CD14-positive monocyte (primary cell): ENCODE measurements around the gene GNRHR. TPM values are rescaled to one million over a fixed set of nuclear protein-coding genes. Genes with fewer than 3 reads are reported as not detected.

ENCODE experiments used
- DNase-seq, 3 donors: peaks; one replicate each; pipeline ENCODE4 v3.0.0-alpha.2; 2011 to 2022
- H2AFZ ChIP-seq: 2 replicates; pipeline ENCODE4 v1.6.0; 2012; ENCODE audit warnings: mild to moderate bottlenecking, low read depth, low read length, inconsistent platforms; ENCODE audit not compliant: insufficient read depth, poor library complexity, severe bottlenecking
- H3K27ac ChIP-seq, 2 donors: 1 replicate in 1 of 2; 2 replicates in 1 of 2; pipeline ENCODE4 v1.5.1; 2012 to 2013; ENCODE audit warnings: low read length in 2 of 2, control low read depth in 1 of 2, inconsistent platforms in 1 of 2, low read depth in 1 of 2, mild to moderate bottlenecking in 1 of 2
- H3K27me3 ChIP-seq, 2 donors: one replicate each; pipeline versions ENCODE4 v1.6.0 to v1.6.1; 2011 to 2013; ENCODE audit warnings: low read length in 2 of 2; ENCODE audit not compliant: control insufficient read depth in 2 of 2, insufficient read depth in 2 of 2
- H3K36me3 ChIP-seq, 2 donors: replicated peaks in 1 of 2; 1 replicate in 1 of 2; 2 replicates in 1 of 2; pipeline versions ENCODE4 v1.5.1 to v1.6.1; 2012 to 2013; ENCODE audit warnings: low read length in 2 of 2, control low read depth in 1 of 2, inconsistent platforms in 1 of 2, mild to moderate bottlenecking in 1 of 2; ENCODE audit not compliant: insufficient read depth in 2 of 2, control insufficient read depth in 1 of 2
- H3K4me1 ChIP-seq, 2 donors: 1 replicate in 1 of 2; 2 replicates in 1 of 2; pipeline versions ENCODE4 v1.5.1 to v1.6.1; 2012 to 2013; ENCODE audit warnings: low read length in 2 of 2, control low read depth in 1 of 2, inconsistent platforms in 1 of 2, mild to moderate bottlenecking in 1 of 2, moderate library complexity in 1 of 2; ENCODE audit not compliant: insufficient read depth in 2 of 2, control insufficient read depth in 1 of 2
- H3K4me2 ChIP-seq: replicated peaks from 2 replicates; pipeline ENCODE3; 2012; ENCODE audit warnings: low read length, moderate library complexity, mild to moderate bottlenecking; ENCODE audit not compliant: poor library complexity, severe bottlenecking; ENCODE audit errors: extremely low read depth
- H3K4me3 ChIP-seq, 3 experiments: fragments of 200-600 bp in 1 of 3; sonication (generic) in 1 of 3; replicated peaks in 1 of 3; 1 replicate in 2 of 3; 2 replicates in 1 of 3; pipeline ENCODE4 v1.5.1; 2011 to 2013; ENCODE audit warnings: low read length in 3 of 3, mild to moderate bottlenecking in 3 of 3, control low read depth in 2 of 3, low read depth in 2 of 3, inconsistent platforms in 1 of 3, moderate library complexity in 1 of 3
- H3K79me2 ChIP-seq: 2 replicates; pipeline ENCODE4 v1.6.0; 2012; ENCODE audit warnings: mild to moderate bottlenecking, control low read depth, inconsistent platforms, low read length, moderate library complexity; ENCODE audit not compliant: insufficient read depth
- H3K9ac ChIP-seq: 2 replicates; pipeline ENCODE4 v1.6.0; 2017; ENCODE audit warnings: low read length, mild to moderate bottlenecking; ENCODE audit not compliant: insufficient read depth, poor library complexity, severe bottlenecking
- H3K9me3 ChIP-seq, 2 donors: replicated peaks in 1 of 2; 1 replicate in 1 of 2; 2 replicates in 1 of 2; pipeline versions ENCODE4 v1.5.1 to v1.6.1; 2012 to 2013; ENCODE audit warnings: low read length in 2 of 2, control low read depth in 1 of 2; ENCODE audit not compliant: control insufficient read depth in 1 of 2, insufficient read depth in 1 of 2
- H4K20me1 ChIP-seq: 2 replicates; pipeline ENCODE4 v1.6.0; 2012; ENCODE audit warnings: mild to moderate bottlenecking, low read length, control low read depth, moderate library complexity; ENCODE audit not compliant: insufficient read depth
- H3K27ac Mint-ChIP-seq, 7 donors: one replicate each; pipeline ENCODE4 v1.8.0; 2020; ENCODE audit warnings: mild to moderate bottlenecking in 7 of 7, mixed read lengths in 7 of 7, moderate library complexity in 6 of 7, inconsistent platforms in 2 of 7
- H3K27me3 Mint-ChIP-seq, 3 donors: one replicate each; pipeline ENCODE4 v1.8.0; 2021 to 2022; ENCODE audit warnings: low read depth in 3 of 3, mild to moderate bottlenecking in 3 of 3, mixed read lengths in 3 of 3, moderate library complexity in 3 of 3, inconsistent platforms in 1 of 3
- H3K36me3 Mint-ChIP-seq, 2 donors: one replicate each; pipeline ENCODE4 v1.8.0; 2020; ENCODE audit warnings: mixed read lengths in 2 of 2, inconsistent platforms in 1 of 2, mild to moderate bottlenecking in 1 of 2
- H3K4me1 Mint-ChIP-seq: one replicate; pipeline ENCODE4 v1.8.0; 2020; ENCODE audit warnings: mild to moderate bottlenecking, mixed read lengths
- H3K4me3 Mint-ChIP-seq, 2 donors: one replicate each; pipeline ENCODE4 v1.8.0; 2020; ENCODE audit warnings: mild to moderate bottlenecking in 2 of 2, mixed read lengths in 2 of 2, moderate library complexity in 1 of 2
- H3K9me3 Mint-ChIP-seq, 7 donors: one replicate each; pipeline ENCODE4 v1.8.0; 2020 to 2022; ENCODE audit warnings: mixed read lengths in 7 of 7, mild to moderate bottlenecking in 6 of 7, moderate library complexity in 6 of 7, inconsistent platforms in 2 of 7
- WGBS: methylation state at CpG from one replicate; pipeline ENCODE4 v1.1.5; 2013; ENCODE audit warnings: missing lambda C conversion rate; ENCODE audit not compliant: insufficient coverage; 5-methylcytosine and 5-hydroxymethylcytosine counted together
- intact Hi-C, 2 donors: fragments of 100-400 bp; cut with micrococcal nuclease; formaldehyde crosslinking; loops; one replicate each; pipeline versions ENCODE4 v1.15.0 to v1.15.1; 2023
- polyA minus RNA-seq: library from RNA; depleted of rRNA, polyadenylated mRNA; stranded (reverse); fragments of >200 nt; gene quantifications from 2 replicates; pipeline ENCODE4 v1.2.3, GENCODE V29; 2012
- polyA plus RNA-seq, 3 donors: library from polyadenylated mRNA; depleted of rRNA in 1 of 3; unstranded in 2 of 3; stranded (reverse) in 1 of 3; fragments of 300-500 nt in 2 of 3; fragments of >200 nt in 1 of 3; fragmentation: Illumina TruSeq in 2 of 3; gene quantifications; 1 replicate in 2 of 3; 2 replicates in 1 of 3; pipeline ENCODE4 v1.2.3, GENCODE V29; 2012 to 2021
- total RNA-seq, 12 experiments: library from RNA in 1 of 12; stranded (reverse) in 1 of 12; fragments of 120-200 nt in 1 of 12; gene quantifications; one replicate each; pipeline ENCODE4 v1.2.4 and lab custom pipeline; 2013 to 2026; ENCODE audit warnings: mixed read lengths in 6 of 12, inconsistent platforms in 1 of 12
- TF ChIP-seq, protein P1 (sequence below): fragments of 200-600 bp; IDR thresholded peaks from one replicate; pipeline ENCODE4 v1.8.0; 2022; ENCODE audit warnings: antibody characterized with exemption, mild to moderate bottlenecking

The GNRHR gene, protein sequence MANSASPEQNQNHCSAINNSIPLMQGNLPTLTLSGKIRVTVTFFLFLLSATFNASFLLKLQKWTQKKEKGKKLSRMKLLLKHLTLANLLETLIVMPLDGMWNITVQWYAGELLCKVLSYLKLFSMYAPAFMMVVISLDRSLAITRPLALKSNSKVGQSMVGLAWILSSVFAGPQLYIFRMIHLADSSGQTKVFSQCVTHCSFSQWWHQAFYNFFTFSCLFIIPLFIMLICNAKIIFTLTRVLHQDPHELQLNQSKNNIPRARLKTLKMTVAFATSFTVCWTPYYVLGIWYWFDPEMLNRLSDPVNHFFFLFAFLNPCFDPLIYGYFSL
- total RNA-seq (2013), result 0.94 TPM
- polyA plus RNA-seq, result not detected
- not detected in 2 replicates for polyA minus RNA-seq
- total RNA-seq (lab: John Stamatoyannopoulos, UW), result 0 to 2.5 (median 0) reads per million in 11 experiments

DNA sequence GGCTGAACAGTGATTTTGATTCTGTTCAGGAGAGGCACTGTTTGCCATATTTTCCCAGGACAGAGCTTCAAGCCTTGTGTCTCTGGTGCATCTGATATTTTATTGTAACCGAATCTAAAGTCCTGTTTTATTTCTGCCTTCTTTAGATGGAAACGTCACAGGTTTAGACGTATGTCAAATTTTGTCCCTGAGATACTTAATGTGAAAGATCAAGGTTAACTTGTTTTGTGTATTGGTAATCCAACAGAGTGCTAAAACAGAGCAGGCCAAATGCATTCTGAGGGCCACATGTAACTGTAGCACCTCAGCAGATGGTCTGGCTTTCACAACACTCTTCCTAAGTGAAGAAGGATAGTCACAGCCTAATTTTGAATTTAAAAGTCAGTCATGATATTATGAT lies at the start of gene GNRHR:
Gene GNRHR, minus strand, starts transcription at position 101 of the 400 bp plus-strand sequence. Its CDS starts 53 bp downstream, at position 48.
- H3K9me3 ChIP-seq, result no peaks in the 10 kb centered on the region
- Mint-ChIP-seq H3K4me3 (no peak within 1 kb of the TSS), H3K27ac (no peak within 1 kb of the TSS), H3K4me1 (no peaks in the 10 kb centered on the region), H3K27me3 (no peaks in the 10 kb centered on the region), H3K9me3 (peaks cover 0 to 2% (median 0%) of the 10 kb centered on the region in 7 donors), H3K36me3 (no peaks in the 10 kb centered on the region)
- no peak within 1 kb of the TSS for H3K4me3 ChIP-seq
- TF ChIP-seq, protein P1, sequence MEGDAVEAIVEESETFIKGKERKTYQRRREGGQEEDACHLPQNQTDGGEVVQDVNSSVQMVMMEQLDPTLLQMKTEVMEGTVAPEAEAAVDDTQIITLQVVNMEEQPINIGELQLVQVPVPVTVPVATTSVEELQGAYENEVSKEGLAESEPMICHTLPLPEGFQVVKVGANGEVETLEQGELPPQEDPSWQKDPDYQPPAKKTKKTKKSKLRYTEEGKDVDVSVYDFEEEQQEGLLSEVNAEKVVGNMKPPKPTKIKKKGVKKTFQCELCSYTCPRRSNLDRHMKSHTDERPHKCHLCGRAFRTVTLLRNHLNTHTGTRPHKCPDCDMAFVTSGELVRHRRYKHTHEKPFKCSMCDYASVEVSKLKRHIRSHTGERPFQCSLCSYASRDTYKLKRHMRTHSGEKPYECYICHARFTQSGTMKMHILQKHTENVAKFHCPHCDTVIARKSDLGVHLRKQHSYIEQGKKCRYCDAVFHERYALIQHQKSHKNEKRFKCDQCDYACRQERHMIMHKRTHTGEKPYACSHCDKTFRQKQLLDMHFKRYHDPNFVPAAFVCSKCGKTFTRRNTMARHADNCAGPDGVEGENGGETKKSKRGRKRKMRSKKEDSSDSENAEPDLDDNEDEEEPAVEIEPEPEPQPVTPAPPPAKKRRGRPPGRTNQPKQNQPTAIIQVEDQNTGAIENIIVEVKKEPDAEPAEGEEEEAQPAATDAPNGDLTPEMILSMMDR, result no peak
- WGBS, result 97% methylated on average over 3 of the region's 3 CpGs
- H4K20me1 ChIP-seq, result no peaks in the 10 kb centered on the region
- H3K27ac ChIP-seq, result no peak within 1 kb of the TSS
- H3K9ac ChIP-seq, result no peak within 1 kb of the TSS
- intact Hi-C loops, result no loop called here
- DNase-seq, result no peak
- H3K27me3 ChIP-seq, result no peaks in the 10 kb centered on the region
- H3K4me2 ChIP-seq, result no peak within 1 kb of the TSS
- no peak within 1 kb of the TSS for H2AFZ ChIP-seq
- no peaks in the 10 kb centered on the region for H3K36me3 ChIP-seq
- no peaks in the 10 kb centered on the region for H3K4me1 ChIP-seq
- H3K79me2 ChIP-seq, result no peaks in the 10 kb centered on the region

DNA sequence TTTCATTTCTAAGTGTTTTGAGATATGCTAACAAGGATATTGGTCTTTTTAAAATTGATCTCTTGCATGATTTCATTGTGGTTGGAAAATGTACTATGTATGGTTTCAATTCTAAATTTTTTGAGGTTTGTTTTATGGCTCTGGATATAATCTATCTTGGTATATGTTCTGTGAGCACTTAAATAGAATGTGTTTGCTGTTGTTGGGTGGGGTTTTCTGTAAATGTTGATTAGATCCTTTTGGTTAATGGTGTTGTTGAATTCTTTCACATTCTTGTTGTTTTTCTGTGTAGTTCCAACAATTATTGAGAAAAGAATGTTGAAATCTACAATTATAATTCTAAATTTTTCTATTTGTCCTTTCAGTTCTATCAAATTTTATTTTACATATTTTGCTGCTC lies 42.6 kb upstream of the GNRHR start:
- Histone ChIP-seq H3K36me3 (no peaks in the 10 kb centered on the region), H2AFZ (no peak overlapping the region), H3K9ac (no peak overlapping the region), H3K27ac (no peak overlapping the region), H3K79me2 (no peaks in the 10 kb centered on the region), H3K4me3 (no peak overlapping the region), H4K20me1 (no peaks in the 10 kb centered on the region), H3K4me1 (no peaks in the 10 kb centered on the region), H3K9me3 (no peaks in the 10 kb centered on the region), H3K27me3 (no peaks in the 10 kb centered on the region), H3K4me2 (no peak overlapping the region)
- intact Hi-C loops, result no loop called here
- TF ChIP-seq, protein P1, result no peak
- peaks cover 0 to 2% (median 0%) of the 10 kb centered on the region in 3 donors for H3K27me3 Mint-ChIP-seq
- no peak overlapping the region for H3K4me3 Mint-ChIP-seq
- DNase-seq, result no peak
- no peaks in the 10 kb centered on the region for H3K36me3 Mint-ChIP-seq
- H3K9me3 Mint-ChIP-seq, result peaks cover 0 to 2% (median 0%) of the 10 kb centered on the region in 7 donors
- no peaks in the 10 kb centered on the region for H3K4me1 Mint-ChIP-seq
- no peak overlapping the region for H3K27ac Mint-ChIP-seq
